HG03521 (cell line): ENCODE results near the gene RPS21.
"Not testable (repeated sequence)": the region's sequence is repeated elsewhere in the genome, so short reads cannot be mapped to it uniquely, and the experiment has no call there.

Experiments used
- ATAC-seq: cut with Tn5 transposase; IDR thresholded peaks from one replicate; pipeline ENCODE4 v1.9.1; 2021; ENCODE audit warnings: mild to moderate bottlenecking, moderate library complexity; ENCODE audit not compliant: unreplicated experiment

Gene RPS21

DNA sequence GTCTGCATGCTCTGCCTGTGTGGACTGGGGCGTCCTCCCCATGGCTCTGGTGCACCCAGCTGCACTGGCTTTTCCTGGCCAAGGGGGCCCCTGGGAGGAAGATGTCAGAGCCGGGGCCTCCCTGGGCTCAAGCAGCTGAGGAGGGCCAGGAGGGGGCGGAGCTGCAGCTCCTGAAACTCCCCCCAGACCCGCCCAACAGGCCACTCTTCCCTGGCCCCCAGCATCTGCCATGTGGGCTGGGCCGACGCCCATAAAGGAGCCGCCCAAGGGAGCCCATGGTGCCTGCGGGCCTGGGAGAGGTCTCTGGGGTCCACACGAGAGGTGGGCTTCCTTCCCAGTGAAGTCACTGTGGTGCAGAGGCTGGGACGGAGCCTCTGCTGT is 36.4 kb downstream of the RPS21 start:
- no peak for ATAC-seq

GRCh38 chr20:62424249-62425107 is 37.6 kb downstream of the RPS21 start:
- no peak for ATAC-seq

GRCh38 chr20:62425281-62426058 is 38.6 kb downstream of the RPS21 start:
- no peak for ATAC-seq

DNA sequence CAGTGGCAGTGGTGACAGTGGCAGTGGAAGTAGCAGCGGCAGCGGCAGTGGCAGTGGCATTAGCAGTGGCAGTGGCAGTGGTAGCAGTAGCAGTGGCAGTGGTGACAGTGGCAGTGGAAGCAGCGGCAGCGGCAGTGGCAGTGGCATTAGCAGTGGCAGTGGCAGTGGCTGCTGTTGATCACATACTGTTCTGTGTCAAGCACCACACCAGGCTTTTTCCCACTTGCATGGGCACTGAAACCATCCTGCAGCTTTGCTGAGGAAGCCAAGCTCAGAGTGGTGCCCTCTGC is 39.1 kb downstream of the RPS21 start:
- ATAC-seq: not testable (repeated sequence)

DNA sequence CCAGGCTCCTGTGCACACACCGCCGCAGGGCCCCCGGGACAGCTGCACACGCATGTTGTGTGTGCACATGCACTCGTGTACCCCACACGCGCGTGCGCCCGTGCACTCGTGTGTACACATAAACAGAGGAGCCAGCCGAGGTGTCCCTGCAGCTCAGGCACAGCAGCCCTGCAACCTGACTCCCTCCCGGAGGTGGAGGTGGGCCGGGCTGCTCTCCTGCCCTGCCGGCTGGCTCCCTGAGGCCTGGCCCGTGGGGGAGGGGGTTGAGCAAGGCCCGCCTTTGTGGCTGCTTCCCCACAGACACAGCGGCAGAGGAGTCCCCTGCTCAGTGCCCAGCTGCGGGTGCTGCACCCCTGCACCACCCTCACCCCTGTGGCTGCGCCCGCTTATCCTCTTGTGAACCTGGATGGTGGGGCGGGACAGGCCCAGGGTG is 39.8 kb downstream of the RPS21 start:
- no peak for ATAC-seq

- no peak for ATAC-seq
These were observed 40.5 kb downstream of the RPS21 start, which contains the start of gene RBBP8NL for GRCh38 chr20:62427172-62428001. TSS of gene RBBP8NL (minus strand) at chr20:62427539. CDS start at chr20:62419647, 7,892 bp downstream.

DNA sequence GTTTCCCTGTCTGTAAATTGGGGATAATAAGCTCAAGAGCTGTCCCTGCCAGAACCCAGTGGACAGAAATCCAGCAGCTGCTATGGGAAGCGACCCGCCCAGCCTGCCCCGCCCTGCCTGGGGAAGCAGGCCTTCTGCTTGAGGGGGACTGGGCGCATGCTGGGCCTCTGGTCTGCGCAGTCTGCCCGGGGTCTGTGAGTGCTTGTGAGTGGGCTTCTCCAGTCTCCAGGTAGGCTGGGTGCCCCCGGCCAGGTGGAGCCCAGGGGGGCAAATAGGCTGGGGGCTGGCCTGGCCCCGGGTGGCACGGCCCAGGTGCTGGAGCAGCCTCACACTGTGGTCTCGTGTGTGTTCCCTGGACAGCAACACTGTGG is 41.1 kb downstream of the RPS21 start:
- ATAC-seq: no peak

- no peak for ATAC-seq
These were observed 41.7 kb downstream of the RPS21 start for GRCh38 chr20:62428396-62429295.

GRCh38 chr20:62429455-62430310 is 42.8 kb downstream of the RPS21 start:
- ATAC-seq: no peak

GRCh38 chr20:62430311-62430853 is 43.5 kb downstream of the RPS21 start:
- ATAC-seq: no peak

DNA sequence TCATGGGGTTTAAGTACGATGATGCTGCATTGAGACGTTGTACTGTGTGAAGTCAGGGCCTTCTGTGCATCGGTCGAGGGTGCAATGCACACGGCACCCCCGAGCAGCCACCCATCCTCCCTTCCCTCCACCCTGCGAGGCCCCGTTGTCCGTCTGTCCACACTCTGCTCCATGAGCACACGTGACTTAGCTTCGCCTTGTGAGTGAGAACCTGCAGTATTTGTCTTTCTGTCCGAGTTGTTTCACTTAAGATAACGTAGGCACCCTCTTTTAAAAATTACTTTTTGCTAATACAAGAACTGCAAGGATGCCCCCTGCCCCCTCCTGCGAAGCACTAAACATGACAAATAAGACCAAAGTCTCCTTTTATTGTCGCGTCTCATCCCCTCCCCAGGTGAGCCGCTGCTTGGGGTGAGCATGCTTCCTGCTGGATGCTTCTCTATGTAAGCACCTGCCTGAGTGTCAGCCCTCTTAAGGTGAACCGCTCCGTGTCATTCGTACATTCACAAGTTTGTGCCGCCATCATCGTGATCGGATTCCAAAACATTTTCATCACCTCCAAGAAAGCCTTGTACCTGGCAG is 44.1 kb downstream of the RPS21 start:
- no peak for ATAC-seq

DNA sequence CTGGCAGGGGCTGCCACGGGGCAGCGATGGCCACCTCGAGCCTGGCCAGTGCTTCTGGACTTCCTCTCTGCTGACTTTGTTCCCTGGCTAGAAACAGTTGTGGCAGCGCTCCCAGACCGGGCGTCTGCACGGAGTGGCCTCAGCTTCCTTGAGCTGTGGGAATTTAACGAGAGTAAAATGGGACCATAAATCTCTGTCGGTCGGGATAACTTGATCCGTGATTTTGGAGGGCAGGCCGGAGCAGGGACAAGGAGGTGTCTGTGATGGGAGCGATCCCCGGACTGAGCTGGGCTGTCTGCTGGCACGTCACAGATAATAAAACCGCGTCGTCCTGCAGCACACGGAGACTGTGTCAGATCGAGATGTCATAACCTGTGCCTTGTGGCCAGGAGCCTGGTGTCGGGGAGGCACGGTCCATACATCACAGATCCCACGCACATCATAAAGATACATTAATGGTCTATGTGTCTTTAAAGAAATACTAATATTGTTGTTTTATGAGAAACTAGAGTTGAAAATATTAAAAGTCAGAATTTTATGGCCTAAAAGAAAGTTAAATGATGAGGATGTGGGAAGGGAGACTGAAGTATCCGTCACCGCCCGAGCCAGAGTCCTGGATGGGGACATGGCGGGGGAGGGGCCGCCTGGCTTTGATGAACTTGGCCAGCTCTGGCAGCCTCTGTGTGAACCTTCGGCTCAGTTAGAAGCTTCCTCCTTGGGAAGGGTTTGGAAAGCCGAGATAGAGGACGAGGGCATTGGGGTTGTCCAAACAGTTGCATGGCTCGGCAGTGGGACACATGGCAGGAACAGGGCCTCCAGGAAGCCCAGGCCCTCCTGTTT is 47.0 kb downstream of the RPS21 start:
- ATAC-seq: no peak

- no peak for ATAC-seq
These were observed 49.8 kb downstream of the RPS21 start for GRCh38 chr20:62436692-62437091.

DNA sequence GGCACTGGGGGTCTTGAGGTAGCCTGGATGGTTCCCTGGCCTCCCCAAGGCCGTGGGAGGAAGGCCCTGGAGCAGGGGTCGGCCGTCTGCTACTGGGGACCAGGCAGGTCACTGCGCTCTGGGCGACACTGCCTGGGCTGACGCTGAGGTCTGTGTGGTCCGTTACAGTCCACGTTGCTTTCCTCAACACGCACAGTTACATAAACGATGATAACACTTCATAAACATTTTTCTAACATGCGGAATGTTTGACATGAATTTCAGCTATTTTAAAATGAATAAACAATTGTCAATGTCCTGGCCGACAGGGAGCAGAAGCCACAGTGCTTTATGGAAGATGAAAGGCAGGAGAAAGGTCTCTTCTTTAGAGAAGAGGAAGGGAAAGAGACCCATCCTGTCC is 50.6 kb downstream of the RPS21 start:
- ATAC-seq: no peak

- no peak for ATAC-seq
These were observed 51.0 kb downstream of the RPS21 start for GRCh38 chr20:62437927-62438326.
